OCI-LY7 (cell line): ENCODE results near the gene COPS9. TPM values are rescaled to one million over a fixed set of nuclear protein-coding genes. Genes with fewer than 3 reads are reported as not detected.
A peak's percentile ranks its signal among the peaks of the same experiment; 100 is the strongest.

Source experiments
- Bru-seq: library from RNA; stranded (reverse); fragments of 400-500 nt; gene quantifications from one replicate; lab custom pipeline; 2021; lab: Mats Ljungman, UMichigan
- BruChase-seq, 2 experiments: library from RNA; stranded (reverse); fragments of 400-500 nt; gene quantifications; one replicate each; lab custom pipeline; 2021; lab: Mats Ljungman, UMichigan
- BruUV-seq: library from RNA; stranded (reverse); fragments of 400-500 nt; replicated peaks from 2 replicates; lab custom pipeline; 2021; lab: Mats Ljungman, UMichigan
- CTCF ChIA-PET: fragments of 300-600 bp; sonication (Branson Sonifier 250); formaldehyde crosslinking; loops from one replicate; lab custom pipeline; 2022; ENCODE audit warnings: antibody characterized with exemption; ENCODE audit not compliant: unreplicated experiment; lab: Charles Lee
- POLR2A ChIA-PET: fragments of 300-600 bp; sonication (Branson Sonifier 250); formaldehyde crosslinking; loops from one replicate; lab custom pipeline; 2022; ENCODE audit warnings: antibody characterized with exemption; lab: Charles Lee
- DNase-seq: peaks from one replicate; pipeline ENCODE4 v3.0.0-alpha.2; 2015; ENCODE audit warnings: low spot score
- H2AFZ ChIP-seq: fragments of 200-600 bp; sonication (generic), shearing (Covaris generic); 2 replicates; pipeline ENCODE4 v1.6.1; 2014; ENCODE audit warnings: mild to moderate bottlenecking, antibody characterized with exemption, low read length, moderate library complexity
- H3K27ac ChIP-seq: fragments of 200-600 bp; sonication (generic); 2 replicates; pipeline ENCODE4 v1.5.1; 2014; ENCODE audit warnings: mixed run types, low read depth, mild to moderate bottlenecking, moderate library complexity, low read length, inconsistent platforms; ENCODE audit not compliant: poor library complexity, severe bottlenecking
- H3K36me3 ChIP-seq: fragments of 200-600 bp; sonication (generic); 2 replicates; pipeline ENCODE4 v1.6.1; 2014; ENCODE audit warnings: mild to moderate bottlenecking, antibody characterized with exemption, low read length, moderate library complexity, mixed read lengths; ENCODE audit not compliant: insufficient read depth
- H3K4me1 ChIP-seq: fragments of 200-600 bp; sonication (generic); 2 replicates; pipeline ENCODE4 v1.5.1; 2014; ENCODE audit warnings: mild to moderate bottlenecking, low read length; ENCODE audit not compliant: insufficient read depth, poor library complexity, severe bottlenecking
- H3K4me2 ChIP-seq: fragments of 200-600 bp; sonication (generic); 2 replicates; pipeline ENCODE4 v1.6.1; 2014; ENCODE audit warnings: mild to moderate bottlenecking, low read length
- H3K4me3 ChIP-seq: fragments of 200-600 bp; sonication (generic); 2 replicates; pipeline ENCODE4 v1.5.1; 2014; ENCODE audit warnings: mild to moderate bottlenecking, low read depth, low read length; ENCODE audit not compliant: poor library complexity, severe bottlenecking
- H3K79me2 ChIP-seq: fragments of 200-600 bp; sonication (generic); 2 replicates; pipeline ENCODE4 v1.6.1; 2016; ENCODE audit warnings: low read depth, mild to moderate bottlenecking, low read length, moderate library complexity, mixed read lengths; ENCODE audit not compliant: insufficient read depth
- H3K9me2 ChIP-seq: fragments of 200-600 bp; sonication (generic); 2 replicates; pipeline ENCODE4 v1.6.1; 2016; ENCODE audit warnings: mild to moderate bottlenecking, low read length, mixed read lengths; ENCODE audit not compliant: insufficient read depth
- H3K9me3 ChIP-seq: fragments of 200-600 bp; sonication (generic); 2 replicates; pipeline ENCODE4 v1.6.1; 2014; ENCODE audit warnings: mild to moderate bottlenecking, mixed run types, low read length, mixed read lengths
- H4K20me1 ChIP-seq: fragments of 200-600 bp; sonication (generic); 2 replicates; pipeline ENCODE4 v1.6.1; 2014; ENCODE audit warnings: mild to moderate bottlenecking, antibody characterized with exemption, low read length, moderate library complexity, mixed read lengths; ENCODE audit not compliant: insufficient read depth
- CTCF ChIP-seq: fragments of 200-600 bp; sonication (generic); conservative IDR thresholded peaks from 2 replicates; pipeline ENCODE4 v1.5.1; 2014; ENCODE audit warnings: mild to moderate bottlenecking, antibody characterized with exemption, low read length, moderate library complexity, mixed read lengths
- EZH2phosphoT487 ChIP-seq: fragments of 200-600 bp; sonication (generic); IDR thresholded peaks from 2 replicates; pipeline ENCODE4 v1.6.1; 2018; ENCODE audit warnings: low read depth, borderline replicate concordance, mild to moderate bottlenecking, mixed run types, antibody characterized with exemption, low read length, moderate library complexity, mixed read lengths
- intact Hi-C: fragments of 100-400 bp; cut with micrococcal nuclease; formaldehyde crosslinking; loops from one replicate; pipeline ENCODE4 v1.10.0; 2022; ENCODE audit not compliant: unreplicated experiment
- long read RNA-seq: library from polyadenylated mRNA; stranded (forward); transcript quantifications from one replicate; pipeline ENCODE4 v2.0.0, GENCODE V29; 2022
- total RNA-seq, 2 experiments: library from RNA; depleted of rRNA in 1 of 2; stranded (reverse); fragments of >200 nt in 1 of 2; shearing (Covaris generic) in 1 of 2; gene quantifications; 2 replicates each; pipeline ENCODE4 v1.2.3, GENCODE V29; 2014 to 2022

Gene COPS9
- total RNA-seq (2014; rRNA removed; shearing (Covaris generic)) = 158 and 159 TPM in 2 replicates
- 75.5 and 106 TPM in 2 replicates for total RNA-seq (2022)
- Bru-seq, nascent RNA = percentile 64 among the genes with signal in this experiment
- percentile 61 among the genes with signal in this experiment for BruChase-seq, experiment 1, labeled RNA remaining after a 6-hour chase
- percentile 61 among the genes with signal in this experiment for BruChase-seq, experiment 2, labeled RNA remaining after a 2-hour chase
- long read RNA-seq, transcript COPS9-205 (3 exons, 418 nt) = major isoform, 39 of 46 reads
- long read RNA-seq, partial matches to known transcripts = 0 of 46 reads
- long read RNA-seq, other reads (novel, unspliced or antisense) = 2 of 46 reads

GRCh38 chr2:240136013-240136670, at the start of gene COPS9:
Gene COPS9, minus strand, starts transcription at chr2:240136305. Its CDS starts 21 bp downstream, at chr2:240136284.
- H3K4me1 ChIP-seq = peaks cover 17% of the 10 kb centered on the region
- peaks cover 29% of the 10 kb centered on the region for H3K36me3 ChIP-seq
- H3K9me3 ChIP-seq = no peaks in the 10 kb centered on the region
- peak within 1 kb of the TSS; percentile 94 for H2AFZ ChIP-seq
- H3K4me2 ChIP-seq = peak within 1 kb of the TSS; percentile 99
- no peak within 1 kb of the TSS for H3K27ac ChIP-seq
- intact Hi-C loops = loop anchor here (2.0 kb wide), 1 partner anchor 111 kb away; the partner anchor contains the start of gene NDUFA10
- no peaks in the 10 kb centered on the region for H3K9me2 ChIP-seq
- peak; percentile 90 for DNase-seq
- peaks cover 20% of the 10 kb centered on the region for H3K79me2 ChIP-seq
- TF ChIP-seq EZH2phosphoT487 (no peak), CTCF (no peak)
- POLR2A ChIA-PET = no interaction called here
- H4K20me1 ChIP-seq = peaks cover 6% of the 10 kb centered on the region
- CTCF ChIA-PET = no interaction called here
- no TSS peak for BruUV-seq
- H3K4me3 ChIP-seq = peak within 1 kb of the TSS; percentile 89

DNA sequence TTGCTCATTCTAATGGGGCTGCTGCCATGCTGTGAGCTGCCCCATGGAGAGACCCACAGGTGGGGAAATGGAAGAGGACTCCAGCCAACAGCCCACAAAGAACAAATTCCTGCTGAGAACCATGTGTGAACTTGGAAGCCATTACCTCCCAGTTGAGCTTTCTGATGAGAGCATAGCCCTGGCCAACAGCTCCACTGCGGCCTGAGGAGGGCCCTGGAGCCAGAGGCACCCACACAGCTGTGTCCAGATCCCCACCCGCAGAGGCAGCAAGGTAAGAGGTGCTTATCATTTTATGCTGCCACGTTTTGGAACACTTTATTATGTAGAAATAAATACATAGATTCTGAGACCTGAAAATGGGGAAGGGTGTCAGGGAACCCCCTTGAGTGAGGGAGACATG, 48.6 kb upstream of the COPS9 start:
- Histone ChIP-seq H3K9me3 (no peaks in the 10 kb centered on the region), H3K4me2 (no peak overlapping the region), H2AFZ (no peak overlapping the region), H3K9me2 (no peaks in the 10 kb centered on the region), H3K79me2 (no peaks in the 10 kb centered on the region), H3K27ac (no peak overlapping the region), H3K36me3 (no peaks in the 10 kb centered on the region), H3K4me1 (no peaks in the 10 kb centered on the region), H4K20me1 (no peaks in the 10 kb centered on the region), H3K4me3 (no peak overlapping the region)
- ChIA-PET CTCF (no interaction called here), POLR2A (no interaction called here)
- TF ChIP-seq EZH2phosphoT487 (no peak), CTCF (no peak)
- intact Hi-C loops = no loop called here
- DNase-seq = no peak
- no TSS peak for BruUV-seq
